HG03460 (cell line): ENCODE results near the gene CORO2B.

Experiments
- ATAC-seq: cut with Tn5 transposase; IDR thresholded peaks from one replicate; pipeline ENCODE4 v1.9.1; 2021; ENCODE audit not compliant: unreplicated experiment

Gene CORO2B

DNA sequence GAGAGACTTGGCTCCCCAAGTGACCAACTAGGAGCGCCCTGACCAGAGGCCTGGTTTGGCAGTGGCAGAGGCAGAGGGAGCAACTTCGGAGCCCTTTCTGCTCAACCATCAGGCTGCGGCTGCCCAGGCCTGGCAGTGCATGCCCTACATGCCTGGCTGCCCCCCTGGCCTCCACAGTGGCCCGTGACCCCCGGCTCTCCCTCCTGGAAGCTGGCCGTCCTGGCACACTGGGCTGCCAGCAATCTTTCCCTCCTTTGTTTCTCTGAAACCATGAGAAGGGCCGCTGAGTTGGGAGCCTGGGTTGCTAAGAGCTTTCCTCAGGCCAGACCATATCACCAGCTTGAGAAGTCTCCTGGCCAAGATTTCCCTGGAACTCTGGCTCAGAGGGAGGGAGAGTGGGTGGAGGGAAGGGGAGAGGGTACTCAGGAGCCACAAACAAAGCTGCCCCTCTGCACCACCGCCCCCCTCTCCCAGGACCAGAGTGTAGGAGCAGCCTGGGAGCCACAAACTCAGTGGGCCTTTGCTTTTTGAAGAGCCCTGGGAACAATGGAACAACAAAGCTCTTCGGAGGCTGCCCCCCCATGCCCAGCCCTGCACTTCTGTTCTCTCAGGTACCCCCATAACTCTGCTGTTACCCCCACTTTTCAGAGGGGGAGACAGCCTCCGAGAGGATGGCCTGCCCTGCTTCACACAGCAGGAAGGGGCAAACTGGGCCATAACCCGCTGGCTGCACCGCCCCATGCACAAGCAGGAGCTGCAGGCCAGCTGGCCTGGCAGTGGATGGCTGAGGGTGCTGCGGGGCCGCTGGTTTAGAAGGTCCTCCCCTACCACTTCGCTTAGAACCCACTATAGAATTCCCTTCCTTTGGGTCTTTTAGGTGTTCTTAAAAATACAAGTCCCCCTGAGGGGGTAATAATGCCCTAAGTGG, 11.3 kb downstream of the CORO2B start:
- no peak for ATAC-seq

DNA sequence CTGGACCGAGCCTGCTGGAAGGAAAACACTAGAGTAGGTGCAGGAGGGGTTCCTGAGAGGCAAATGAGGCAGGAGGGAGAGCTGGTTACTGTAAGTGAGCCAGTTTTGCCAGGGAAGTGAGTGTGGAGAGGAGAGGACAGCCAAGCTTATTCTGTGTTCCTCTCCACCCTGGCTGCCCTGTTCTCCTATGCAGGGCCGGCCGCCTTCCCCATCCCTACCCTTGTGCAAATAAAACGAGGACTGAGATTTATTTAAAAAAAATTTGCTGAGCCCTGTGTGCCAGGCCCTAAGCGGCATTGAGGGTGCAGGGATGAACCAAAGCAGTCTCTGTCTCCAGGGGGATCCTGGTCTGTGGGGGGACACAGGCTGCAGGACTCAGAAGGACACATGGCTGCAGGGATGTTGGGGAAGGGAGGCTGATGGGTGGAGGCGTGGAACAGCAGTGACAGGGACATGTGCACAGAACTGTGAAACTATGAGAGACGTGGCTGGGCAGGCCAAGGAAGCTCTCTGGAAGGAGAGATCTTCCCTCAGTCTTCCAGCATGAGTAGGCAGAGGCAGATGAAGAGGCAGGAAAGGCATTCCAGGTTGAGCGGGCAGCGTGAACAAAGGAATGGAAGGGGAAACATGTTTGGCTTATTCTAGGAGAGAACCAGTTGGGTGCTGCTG, 12.1 kb downstream of the CORO2B start:
- ATAC-seq: no peak

DNA sequence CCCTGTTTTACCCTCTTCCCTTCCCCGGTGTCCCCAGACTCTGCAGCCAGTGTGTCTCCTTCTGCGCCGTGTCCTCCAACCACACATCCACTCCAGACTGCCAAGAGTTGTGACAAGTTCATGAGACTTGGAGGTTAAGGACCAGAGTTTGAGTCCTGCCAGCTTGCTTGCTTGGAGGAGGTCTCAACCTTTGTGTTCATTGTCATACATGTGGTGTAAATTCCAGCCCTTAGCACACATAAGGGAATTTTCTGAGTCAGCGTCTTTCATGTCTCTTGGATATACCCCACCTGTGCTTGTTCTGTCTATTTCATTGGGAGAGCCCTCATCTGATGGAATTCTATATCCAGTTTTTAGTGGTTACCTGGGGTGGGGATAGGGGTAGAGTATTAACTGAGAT, 13.3 kb downstream of the CORO2B start:
- no peak for ATAC-seq

DNA sequence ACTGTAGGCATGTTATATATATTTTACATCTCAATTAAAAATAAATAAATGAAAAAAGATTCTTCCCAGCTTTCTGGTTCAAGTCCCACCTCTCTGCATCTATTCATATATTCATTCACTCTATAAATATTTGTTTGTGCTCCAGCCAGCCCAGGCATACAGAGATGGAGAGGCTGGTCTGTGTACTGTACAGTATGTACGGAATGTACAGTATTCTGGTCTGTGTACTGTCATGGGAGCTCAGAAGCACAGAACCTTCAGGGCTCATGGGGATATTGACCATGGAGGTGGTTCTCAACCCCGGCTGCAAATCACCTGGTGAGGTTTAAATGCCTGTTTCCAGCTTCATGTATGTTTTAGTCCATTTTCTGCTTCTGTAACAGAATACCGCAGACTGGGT, 13.8 kb downstream of the CORO2B start:
- no peak for ATAC-seq

DNA sequence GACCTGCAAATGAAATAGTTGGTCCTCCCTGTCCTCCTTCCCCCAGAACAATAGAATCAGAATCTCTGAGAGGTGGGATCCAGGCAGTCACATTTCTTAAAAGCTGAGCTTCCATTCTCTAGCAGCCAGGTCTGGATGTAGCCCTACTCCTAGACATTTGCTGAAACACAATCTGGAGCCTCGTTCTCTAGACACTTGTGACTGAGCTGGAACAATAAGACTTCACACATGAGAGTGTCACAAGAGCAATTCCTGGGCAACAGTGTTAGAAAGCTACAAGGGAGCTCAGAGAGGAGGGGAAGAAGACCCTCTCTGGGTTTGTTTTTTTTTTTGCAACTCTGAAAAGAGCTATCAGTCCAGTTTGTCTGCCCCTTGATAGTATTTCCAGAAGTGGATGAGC, 14.5 kb downstream of the CORO2B start:
- ATAC-seq: no peak

DNA sequence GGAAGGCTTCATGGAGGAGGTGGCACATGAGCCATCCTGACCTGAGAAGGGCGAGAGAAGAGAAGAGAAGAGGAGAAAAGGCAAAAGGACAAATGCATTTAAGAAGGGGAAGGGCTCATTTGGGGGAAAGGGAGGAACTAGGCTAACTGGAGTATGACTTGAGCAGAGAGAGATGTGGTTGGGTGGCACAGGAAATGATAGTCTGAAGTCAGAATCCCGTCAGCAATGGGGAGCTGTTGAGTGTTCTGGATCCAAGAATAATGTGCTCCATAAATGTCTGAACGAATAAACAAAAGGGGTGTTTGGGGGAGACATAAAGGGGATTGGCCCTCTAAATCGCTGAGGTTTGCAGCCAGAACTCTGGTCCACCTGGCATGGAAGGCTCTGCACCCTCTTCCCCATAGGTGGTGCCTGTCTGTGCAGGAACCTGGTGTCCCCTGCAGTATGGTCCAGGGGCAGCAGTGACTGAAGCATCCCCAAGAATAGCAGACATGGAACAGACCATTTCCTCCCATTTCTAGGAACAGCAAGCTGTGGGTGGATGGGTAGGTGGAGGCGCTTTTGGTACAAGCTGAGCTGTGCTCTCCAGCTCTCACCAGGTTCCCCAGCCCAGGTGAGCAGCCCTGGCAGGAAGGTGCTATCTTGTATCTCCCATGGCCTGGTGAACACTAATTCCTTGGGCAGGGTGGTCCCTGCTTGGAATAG, 15.2 kb downstream of the CORO2B start:
- ATAC-seq: no peak

DNA sequence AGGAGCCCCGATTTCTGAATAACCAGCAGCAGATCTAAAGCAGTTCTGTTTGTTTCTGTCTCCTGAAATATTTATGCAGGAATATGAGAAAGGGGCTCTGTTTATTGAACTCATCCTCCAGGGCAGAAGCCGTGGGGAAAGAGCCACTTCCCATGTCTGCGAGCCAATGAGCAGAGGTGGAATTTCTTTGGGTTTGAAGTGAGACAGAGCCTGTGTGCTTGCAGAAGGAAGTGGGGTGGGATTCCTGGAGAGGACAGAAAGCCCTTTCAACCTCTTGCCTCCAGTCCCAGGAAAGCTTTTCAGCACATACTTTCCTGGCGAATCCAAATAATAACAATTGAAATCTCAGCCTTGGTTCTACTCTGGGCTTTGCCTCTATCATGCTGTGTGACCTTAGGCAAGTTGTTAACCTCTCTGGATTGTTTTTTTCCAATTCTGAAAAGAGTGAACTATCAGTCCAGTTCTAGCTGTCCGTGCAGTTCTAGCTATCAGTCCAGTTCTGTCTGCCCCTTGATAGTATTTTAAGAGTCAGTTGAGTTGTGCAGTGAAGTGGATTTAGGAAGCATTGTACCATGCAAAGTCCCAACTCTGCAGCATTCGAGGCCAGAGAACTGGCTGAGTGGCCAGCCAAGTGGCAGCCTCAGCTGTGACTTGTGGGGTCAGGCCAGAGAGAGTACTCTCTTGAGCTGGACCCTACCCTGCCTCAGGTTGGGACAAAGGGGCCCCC, 15.9 kb downstream of the CORO2B start:
- no peak for ATAC-seq

DNA sequence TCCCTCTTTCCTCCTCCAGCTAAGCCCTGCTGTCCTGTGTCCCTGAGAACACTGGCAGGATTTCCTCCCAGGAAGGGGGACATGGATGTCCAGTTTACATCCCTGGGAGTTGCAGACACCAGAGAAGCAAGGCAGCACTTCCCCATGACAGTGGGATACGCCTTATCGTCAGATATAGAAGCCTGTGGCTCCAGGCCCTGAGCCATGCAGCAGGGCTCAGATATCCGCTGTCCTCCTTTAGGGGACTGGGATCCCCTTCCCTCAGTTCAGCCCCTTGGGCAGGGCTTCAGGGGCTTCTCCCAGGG, 16.4 kb downstream of the CORO2B start:
- no peak for ATAC-seq

DNA sequence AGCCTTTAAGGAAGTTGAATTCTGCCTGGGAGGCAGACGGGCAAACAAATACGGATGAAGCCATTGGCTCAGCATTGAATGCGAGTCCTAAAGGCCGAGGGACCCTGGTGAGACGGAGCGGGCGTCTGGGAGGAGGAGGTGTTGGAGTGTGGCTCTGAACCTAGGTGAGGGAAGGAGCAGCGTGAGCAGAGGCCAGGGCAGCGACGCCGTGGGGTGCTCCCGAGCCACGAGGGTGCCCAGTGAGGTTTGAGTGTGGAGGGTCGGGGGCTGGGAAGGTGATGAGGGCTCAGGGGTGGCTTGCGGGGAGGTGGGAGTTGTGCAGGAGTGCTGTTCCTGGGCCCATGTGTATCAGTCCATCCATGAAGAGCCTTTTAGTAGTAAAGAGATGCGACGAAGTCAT, 17.0 kb downstream of the CORO2B start:
- no peak for ATAC-seq

DNA sequence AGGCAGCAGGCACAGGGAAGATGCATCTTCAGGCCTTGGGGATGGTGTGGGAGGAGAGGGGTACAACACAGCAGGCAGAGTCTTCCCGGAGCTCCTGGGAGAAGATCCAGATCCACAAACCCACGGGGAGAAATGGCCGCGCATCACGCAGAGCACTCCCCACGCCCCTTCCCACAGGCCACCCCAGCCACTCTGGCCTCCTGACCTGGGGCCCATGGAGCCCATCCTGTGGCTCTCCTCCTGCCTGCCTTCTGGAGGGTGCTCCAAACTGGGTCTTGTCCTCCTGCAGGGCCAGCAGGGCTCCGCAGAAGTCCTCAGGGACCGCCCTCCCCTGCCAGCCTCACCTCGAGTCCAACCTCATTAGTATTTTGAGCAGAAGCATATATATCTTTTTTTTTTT, 17.9 kb downstream of the CORO2B start:
- ATAC-seq: no peak

DNA sequence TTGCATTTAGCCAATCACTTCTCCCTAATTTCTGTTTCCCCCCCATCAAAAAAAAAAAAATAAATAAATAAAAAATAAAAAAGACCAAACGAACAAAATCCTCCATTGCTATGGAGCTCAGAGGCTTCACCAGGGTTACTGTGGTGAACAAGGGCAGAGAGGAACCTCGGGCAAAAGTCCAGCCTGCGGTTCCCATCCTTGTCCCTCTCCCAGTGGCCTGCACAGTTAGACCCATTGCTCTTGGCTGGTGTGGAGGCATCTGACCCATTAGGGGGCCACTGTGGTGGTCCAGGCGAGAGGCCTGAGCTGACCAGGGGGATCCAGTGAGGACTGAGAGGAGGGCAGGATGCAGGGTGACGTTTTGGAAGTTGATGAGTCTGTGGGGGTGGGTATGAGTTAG, 18.8 kb downstream of the CORO2B start:
- no peak for ATAC-seq

DNA sequence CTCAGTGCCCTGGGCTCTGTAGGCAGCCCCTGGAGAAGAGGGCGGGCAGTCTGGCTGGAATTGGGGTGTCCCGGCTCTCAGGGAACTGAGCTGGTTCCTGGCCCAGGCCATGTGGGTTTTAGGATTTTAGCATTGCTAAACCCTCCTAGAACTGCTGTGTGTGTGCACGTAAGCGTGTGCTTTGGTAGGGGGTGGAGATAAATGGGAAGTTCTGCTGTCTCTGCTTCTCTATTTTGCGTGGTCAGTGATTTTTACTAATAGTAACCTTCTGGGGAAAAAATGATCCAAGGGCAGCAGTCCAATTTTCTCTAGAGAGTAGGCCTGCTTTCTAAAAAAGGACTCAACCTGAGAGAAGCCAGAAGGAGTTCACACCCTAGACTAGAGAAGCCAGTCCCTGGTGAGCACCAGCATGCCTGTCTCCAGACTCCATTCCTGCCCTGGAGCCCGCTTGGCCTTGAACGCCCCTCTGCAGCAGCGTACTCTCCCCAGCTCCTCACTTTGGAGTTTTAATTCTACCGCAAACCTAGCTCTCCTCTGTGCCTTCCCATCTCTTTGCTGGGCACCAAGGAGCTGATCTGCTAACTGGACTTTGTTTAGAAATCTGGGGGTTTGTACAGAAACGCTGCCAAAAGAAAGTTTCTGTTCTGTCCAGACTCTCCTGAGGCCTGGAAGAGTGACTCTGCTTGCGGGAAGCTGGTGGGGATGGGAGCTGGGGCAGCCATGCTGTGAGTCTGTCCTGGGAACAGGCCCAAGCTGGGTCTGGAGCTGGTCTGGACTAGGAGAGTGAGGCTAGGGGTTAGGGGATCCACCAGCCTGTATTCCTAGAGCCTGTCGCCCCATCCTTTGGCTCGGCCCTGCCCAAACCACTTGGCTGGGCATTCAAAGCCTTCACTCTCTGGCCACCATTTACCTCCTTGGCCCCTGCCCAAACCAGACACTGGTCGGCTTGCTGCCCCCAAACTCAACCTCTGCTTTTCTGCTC, 19.7 kb downstream of the CORO2B start:
- ATAC-seq: no peak

DNA sequence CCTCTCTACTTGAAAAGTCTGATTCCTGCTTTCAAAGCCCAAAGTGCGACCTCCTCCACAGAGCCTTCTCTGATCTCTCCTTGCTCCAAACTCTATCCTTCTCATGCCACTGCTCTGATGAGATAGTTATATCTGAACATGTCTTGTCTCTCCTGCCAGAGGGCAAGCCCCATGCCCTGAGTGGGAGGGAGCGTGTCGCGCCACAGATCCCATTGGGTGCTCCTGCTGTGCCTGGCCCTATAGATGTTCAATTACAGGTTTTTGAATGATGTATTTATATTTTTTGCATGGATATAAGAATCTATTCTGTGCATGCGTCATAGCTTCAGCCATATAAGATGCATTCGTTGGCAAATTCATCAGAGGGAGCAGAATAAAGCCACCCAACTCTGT, 20.4 kb downstream of the CORO2B start:
- no peak for ATAC-seq

DNA sequence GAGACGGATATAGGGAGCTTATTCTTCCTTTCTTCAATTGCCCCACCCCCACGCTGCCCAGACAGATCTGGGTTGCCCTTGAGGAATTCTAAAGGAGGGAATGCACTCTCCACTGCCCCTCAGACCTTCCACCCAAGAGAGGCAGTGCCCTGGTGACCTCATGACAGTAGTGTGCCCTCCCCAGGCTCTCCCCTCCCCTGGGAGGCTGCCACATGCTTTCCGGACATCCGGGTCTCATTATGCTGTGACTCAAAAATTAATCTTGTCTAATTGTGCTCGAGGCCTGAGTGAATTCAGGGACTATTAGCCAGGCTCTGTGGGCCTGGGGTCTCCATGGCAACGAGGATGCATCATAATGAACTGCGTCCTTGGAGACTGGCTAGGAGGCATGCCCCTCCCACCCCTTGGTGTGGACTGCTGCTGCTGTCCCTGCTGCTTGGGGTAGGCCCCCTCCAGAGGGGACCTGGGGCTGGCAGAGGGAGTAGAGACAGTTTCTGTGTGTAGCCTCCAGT, 20.8 kb downstream of the CORO2B start:
- ATAC-seq: no peak

DNA sequence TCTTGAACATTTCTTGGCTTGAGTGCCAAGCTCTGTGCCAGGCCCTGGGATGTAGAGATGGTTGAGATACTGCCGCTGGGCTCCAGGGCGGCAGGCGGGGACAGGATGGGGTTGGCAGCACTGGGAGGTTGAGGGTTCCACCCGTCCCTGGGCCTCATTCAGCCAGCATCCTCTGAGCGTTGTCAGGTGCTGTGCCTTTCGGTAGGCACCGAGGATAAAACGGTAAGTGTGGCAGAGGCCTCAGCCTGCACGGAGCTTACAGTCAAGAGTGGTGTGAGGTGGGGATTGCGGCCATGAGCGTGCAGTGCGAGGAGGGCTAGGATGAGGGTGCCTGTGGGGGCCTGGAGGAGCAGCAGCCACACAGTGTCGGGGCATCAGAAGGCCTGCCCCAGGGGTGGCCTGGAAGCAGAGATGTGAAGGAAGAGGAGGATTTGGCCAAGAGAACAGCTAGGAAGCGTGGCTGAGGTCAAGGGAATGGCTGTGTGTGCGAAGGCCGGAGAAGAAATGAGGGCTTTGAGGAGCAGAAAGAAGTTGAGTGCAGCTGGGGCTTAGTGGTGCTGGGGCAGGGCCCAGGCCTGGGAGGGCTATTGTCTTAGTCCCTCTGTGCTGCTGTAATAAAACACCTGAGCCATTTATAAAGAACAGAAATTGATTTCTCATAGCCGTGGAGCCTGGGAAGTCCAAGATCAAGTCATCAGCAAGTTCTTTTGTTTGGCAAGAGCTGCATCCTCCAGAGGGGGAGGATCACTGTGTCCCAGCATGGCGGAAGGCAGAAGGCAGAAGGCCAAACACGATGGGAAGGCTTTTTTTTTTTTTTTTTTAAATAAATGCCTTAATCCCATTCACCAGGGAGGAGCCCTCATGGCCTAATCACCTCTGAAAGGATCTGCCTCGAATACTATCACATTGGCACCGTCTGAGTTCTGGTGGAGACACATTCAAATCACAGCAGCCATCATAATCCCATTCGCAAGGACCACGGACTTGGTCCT, 22.7 kb downstream of the CORO2B start:
- no peak for ATAC-seq

DNA sequence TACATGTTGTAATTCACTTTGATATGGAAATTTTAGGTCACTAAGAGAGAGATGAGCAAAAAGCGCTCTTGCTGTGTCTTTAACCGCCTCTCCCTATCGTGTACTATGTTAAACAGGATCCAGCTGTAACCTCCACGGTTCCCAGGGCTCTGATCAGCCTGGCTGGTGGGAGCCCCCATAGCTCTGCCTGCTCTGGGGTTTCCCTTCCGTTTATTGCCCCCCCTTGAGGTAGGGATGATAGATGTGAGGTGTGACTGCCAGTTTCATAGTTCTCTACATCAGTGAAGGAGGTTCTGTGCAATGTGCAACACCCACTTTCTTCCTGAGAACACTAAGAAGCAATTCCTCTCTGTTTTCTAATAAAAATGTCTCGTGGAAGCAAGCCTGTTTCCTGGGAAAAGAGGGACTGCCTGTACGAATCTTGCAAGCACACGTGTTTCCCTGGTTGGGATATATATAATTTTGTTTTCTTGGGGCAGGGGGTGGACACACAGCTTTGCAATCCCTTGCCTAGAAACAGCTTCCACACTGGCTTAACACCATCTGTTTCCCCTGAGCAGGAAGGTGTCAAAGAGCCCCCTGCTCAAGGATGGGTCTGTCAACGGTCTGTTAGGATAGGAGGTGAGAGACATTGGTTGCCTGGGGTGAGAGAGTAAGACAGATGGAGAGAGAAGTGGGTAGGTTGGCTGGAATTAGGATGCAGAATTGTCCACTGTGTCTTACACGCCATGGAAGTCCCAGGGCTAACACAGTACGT, 23.8 kb downstream of the CORO2B start:
- no peak for ATAC-seq

DNA sequence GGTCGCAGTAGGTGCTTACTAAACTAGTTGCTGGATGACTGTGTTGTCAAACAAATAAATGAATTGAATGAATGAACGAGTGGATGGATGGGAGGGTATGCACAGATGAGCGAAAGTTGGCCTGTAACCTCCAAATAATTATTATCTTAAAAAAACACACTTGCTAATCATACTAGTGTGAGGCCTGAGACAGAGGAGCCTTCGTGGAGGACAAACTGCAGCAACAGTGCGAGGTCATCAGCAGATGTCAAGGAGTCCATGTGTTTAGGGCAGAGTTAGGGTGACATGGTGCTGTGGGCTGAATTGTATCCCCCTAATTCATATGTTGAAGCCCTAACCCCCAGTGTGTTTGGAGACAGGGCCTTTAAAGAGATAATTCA, 24.4 kb downstream of the CORO2B start:
- ATAC-seq: no peak

DNA sequence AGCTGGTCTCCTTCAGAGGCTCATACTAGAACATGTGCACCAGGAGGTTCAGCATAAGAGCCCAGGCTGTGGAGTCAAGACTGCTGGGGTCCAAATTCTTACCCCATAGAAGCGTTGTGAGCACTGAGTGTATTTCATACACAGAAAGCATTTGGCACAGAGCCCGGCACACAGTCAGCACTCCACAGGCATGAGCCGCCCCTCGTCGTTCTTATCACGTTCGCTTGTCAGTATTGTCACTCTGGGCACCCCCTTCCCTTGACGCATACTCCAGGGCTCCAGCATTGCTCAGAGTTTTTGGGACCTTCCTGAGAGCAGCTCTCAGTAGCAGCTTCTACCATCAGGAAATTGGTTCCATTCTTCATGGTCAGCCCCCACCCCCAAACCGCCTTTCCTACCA, 25.2 kb downstream of the CORO2B start:
- ATAC-seq: no peak
